GM21528 (cell line): ENCODE data around the gene ASCC3.
"Not testable (repeated sequence)": the region's sequence is repeated elsewhere in the genome, so short reads cannot be mapped to it uniquely, and the experiment has no call there.

Experiments used
- ATAC-seq: cut with Tn5 transposase; IDR thresholded peaks from one replicate; pipeline ENCODE4 v1.9.1; 2021; ENCODE audit warnings: mild to moderate bottlenecking, moderate library complexity; ENCODE audit not compliant: unreplicated experiment, low FRiP score

ASCC3 gene

DNA sequence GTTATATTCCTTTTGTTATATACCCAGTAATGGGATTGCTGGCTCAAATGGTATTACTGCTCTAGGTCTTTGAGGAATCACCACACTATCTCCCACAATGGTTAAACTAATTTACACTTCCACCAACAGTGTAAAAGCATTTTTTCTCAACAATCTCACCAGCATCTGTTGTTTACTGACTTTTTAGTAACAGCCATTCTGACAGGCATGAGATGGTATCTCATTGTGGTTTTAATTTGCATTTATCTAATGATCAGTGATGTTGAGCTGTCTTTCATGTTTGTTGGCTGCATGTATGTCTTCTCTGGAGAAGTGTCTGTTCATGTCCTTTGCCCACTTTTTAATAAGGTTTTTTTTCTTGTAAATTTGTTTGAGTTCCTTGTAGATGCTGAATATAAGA is 143.4 kb downstream of the ASCC3 start:
- ATAC-seq, result not testable (repeated sequence)

DNA sequence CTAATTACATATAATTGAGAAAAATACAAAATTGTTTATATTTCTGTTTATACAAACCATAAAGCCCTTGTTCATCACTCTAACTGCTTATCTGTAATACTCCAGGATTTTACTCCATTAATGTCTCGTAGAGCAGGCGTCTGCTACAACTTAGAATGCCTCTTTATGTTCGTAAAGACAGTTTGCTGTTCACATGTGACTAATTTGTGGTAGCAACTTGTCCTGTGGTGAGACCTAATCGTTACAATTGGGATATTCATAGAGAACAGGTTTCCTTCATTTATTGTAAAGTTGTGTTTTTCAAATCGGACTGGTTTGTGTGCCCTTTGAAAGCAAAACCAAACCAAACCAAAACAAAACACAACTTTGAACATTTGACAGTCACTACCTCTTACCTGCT is 149.7 kb downstream of the ASCC3 start:
- no peak for ATAC-seq

GRCh38 chr6:100730001-100730980 is 150.8 kb downstream of the ASCC3 start:
- ATAC-seq, result no peak

- ATAC-seq, result no peak
These were observed 154.5 kb downstream of the ASCC3 start for GRCh38 chr6:100726666-100727065.

GRCh38 chr6:100724696-100725095 is 156.4 kb downstream of the ASCC3 start:
- no peak for ATAC-seq

DNA sequence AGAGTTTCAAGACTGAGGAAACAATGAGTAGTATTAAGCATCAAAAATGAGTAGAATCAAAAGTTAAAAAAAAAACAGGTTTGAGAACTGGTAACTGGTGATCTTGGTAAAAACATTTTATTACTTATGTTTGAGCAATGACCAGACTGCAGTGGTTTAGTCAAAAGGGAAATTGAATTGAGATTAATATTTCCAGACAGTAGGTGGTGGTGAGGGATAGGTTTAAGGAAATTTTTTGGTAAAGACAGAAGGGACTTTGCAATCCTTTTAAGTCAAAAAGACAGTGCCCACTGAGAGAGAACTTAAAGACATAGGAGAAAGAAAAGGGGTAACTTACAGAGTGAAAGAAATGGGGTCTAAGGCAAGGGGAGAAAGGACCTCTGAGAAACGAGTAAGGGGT is 156.9 kb downstream of the ASCC3 start:
- ATAC-seq, result no peak

GRCh38 chr6:100721256-100721655 is 159.9 kb downstream of the ASCC3 start:
- ATAC-seq, result no peak

DNA sequence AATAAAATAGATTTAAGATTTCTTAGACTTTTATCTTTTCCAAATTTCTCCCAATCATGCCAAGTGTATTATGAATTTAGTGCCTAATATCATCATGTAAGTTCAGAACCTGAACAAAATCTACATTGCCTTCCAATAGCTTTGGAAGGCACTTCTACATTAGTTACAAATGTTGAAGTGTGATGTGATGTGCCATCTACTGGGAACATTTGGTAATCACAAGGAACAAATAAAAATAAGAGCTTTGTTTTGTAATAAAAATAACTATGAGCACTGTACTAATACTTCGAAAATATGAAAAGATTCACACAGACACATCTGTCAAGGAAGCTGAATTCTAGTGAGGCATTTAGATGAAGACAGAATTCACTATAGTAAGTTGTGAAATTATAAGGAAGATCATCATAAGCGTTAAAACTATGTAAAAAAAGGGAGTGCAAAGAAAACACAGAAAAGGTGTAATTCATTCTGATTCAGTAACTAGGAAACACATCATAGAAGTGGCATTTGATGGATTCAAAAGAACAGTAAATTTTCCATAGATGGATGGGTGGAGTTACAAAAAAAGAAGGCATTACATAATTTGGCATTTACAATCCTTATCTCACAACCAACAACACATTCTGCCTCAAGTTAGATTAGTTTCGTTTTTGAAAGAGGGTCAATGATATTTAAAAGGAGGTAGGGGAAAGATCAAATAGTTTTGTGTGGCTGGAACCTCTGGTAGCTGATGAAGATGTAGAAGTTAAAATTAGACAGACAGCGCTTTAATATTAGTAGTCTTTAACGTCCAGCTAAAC is 161.0 kb downstream of the ASCC3 start:
- no peak for ATAC-seq

- no peak for ATAC-seq
These were observed 168.1 kb downstream of the ASCC3 start for GRCh38 chr6:100712997-100713396.

GRCh38 chr6:100706491-100706890 is 174.6 kb downstream of the ASCC3 start:
- ATAC-seq, result no peak

- ATAC-seq, result no peak
These were observed 176.2 kb downstream of the ASCC3 start for GRCh38 chr6:100704961-100705360.

DNA sequence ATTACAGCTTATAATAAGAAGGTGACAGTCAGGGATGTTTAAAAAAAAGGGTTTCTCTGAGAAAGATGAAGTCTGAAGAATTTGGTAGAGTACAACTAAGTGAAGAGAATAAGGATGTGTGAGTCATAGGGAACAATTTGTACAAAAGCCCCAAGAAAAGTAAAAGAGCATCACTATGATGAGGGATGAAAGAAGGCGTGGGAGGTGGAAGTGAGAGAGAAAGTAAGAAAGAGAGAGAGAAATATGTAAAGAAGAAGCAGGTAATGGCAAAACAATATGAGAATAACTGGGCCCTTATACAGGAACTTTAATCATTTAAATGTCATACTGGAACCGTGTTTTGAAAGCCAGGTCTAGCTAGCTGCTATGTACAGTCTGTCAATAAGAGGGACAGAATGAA is 179.4 kb downstream of the ASCC3 start:
- ATAC-seq, result no peak

DNA sequence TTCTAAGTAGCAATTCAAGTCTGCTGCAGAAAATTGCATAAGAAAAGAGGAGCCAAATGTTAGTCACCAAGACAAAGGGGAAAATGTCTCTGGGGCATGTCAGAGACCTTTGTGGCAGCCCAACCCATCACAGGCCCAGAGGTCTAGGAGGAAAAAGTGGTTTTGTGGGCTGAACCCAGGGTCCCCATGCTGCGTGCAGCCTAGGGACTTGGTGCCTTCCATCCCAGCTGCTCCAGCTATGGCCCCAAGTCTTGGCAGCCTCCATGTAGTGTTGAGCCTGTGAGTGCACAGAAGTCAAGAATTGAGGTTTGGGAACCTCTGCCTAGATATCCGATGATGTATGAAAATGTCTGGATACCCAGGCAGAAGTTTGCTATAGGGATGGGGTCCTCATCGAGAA is 181.1 kb downstream of the ASCC3 start:
- ATAC-seq, result no peak

DNA sequence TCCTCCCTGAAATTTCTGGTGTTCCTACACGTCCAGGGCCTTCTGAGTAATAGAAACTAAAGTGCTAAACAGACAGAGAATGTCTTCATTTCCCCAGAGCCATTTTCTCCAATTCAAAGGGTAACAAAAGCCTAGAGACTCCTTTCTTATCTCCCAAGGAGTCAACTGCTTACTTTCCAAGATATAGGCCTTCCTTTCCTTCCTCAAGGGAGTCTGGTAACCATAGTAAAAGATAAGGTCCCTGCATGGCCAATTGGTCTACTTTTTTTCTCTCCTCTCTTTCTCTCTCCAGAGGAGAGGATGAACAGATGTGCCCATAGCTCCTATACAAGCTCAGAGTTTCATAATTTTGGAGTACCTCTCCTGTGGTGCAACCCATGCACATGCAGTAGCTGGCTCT is 185.7 kb downstream of the ASCC3 start:
- ATAC-seq, result no peak

DNA sequence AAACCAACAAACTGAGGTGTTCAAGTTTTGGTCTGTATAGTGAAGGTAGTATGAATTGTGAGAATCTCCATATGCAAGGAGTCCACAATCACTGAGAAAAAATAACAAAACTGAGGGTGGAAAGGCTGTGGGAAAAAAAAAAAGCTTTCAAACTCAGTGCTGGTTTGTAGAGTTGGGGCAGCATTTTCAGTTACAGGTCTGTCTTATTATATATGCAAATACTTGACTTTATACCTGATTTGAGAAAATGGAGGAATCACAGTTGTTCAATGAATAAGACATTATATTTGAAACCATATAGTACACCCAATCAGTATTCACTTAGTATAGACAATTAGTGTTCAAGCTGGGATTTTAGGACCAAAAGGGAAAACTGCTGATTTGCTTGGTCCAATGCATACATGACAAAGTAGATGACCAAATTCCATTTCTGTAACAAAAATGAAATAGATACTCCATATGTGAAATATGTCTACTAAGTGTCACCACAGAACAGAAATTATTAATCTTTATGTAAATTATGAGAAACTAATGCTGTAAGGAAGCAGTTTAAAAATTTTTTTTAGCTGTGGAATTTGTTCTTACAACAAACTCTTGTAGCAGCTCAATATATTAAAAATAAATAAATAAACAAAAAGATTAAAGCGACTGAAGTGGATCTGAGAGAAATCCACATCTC is 187.7 kb downstream of the ASCC3 start:
- ATAC-seq, result no peak

GRCh38 chr6:100691972-100692371 is 189.2 kb downstream of the ASCC3 start:
- no peak for ATAC-seq

DNA sequence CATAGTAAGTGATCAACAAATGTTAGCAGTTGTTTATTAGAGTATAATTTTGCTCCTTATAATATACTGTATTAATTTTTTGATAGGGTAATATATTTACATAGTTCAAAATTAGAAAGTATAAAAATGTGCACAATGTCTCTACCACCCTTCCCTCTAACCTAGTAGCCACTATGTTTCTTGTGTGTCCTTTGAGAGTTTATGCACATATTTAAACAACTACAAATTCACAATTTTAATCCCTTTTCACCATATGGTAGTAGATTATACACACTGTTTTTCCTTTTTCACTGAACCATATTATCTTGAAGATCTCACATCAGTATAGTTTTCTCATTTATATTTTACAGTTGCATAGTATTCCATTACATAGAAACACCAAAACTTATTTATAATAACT is 194.9 kb downstream of the ASCC3 start:
- no peak for ATAC-seq

GRCh38 chr6:100685747-100686146 is 195.4 kb downstream of the ASCC3 start:
- no peak for ATAC-seq

- no peak for ATAC-seq
These were observed 201.0 kb downstream of the ASCC3 start for GRCh38 chr6:100680163-100680562.

- no peak for ATAC-seq
These were observed 203.1 kb downstream of the ASCC3 start for GRCh38 chr6:100678027-100678426.

DNA sequence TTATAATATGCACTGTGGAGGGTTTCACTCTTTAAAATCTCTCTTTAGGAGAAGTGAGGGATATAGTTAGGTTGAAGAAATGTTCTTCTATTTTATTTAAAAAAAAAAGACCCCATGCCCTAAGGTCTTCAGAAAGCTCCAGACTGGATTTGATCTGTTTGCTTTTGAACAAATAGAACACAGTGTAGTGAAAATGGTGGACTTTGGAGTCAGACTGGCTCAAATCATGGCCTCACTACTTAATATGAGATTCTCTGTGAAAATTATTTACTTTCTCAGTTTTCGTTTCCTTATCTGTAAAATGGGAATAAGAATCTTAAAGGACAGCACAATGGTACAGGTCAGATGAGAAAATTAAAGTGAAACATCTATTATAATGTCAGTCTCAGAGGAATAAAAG is 203.9 kb downstream of the ASCC3 start:
- ATAC-seq, result no peak
